HL-60 (cell line): ENCODE measurements around the gene BLID. TPM values are rescaled to one million over a fixed set of nuclear protein-coding genes. Genes with fewer than 3 reads are reported as not detected.

ENCODE experiments used
- DNase-seq, 2 experiments: peaks; one replicate each; pipeline ENCODE4 v3.0.0-alpha.2; 2010 to 2020; ENCODE audit warnings: low read depth in 1 of 2, low spot score in 1 of 2
- H3K27ac ChIP-seq: fragments of 250-450 bp; sonication (Bioruptor Pico); replicated peaks from 2 replicates; pipeline ENCODE4 v1.5.1; 2020; ENCODE audit warnings: mild to moderate bottlenecking, moderate library complexity
- H3K27me3 ChIP-seq: fragments of 250-450 bp; sonication (Bioruptor Pico); 2 replicates; pipeline ENCODE4 v1.5.1; 2021; ENCODE audit warnings: mild to moderate bottlenecking, moderate library complexity; ENCODE audit not compliant: insufficient read depth, poor library complexity, severe bottlenecking
- H3K4me3 ChIP-seq: replicated peaks from 2 replicates; pipeline ENCODE4 v1.5.1; 2011; ENCODE audit warnings: mild to moderate bottlenecking, control low read depth, low read length; ENCODE audit not compliant: insufficient read depth
- GABPA ChIP-seq: IDR thresholded peaks from 2 replicates; pipeline ENCODE4 v1.6.1; 2012; ENCODE audit warnings: low read depth
- POLR2AphosphoS5 ChIP-seq: IDR thresholded peaks from 2 replicates; pipeline ENCODE4 v1.6.1; 2012; ENCODE audit warnings: low read depth
- SPI1 ChIP-seq: IDR thresholded peaks from 2 replicates; pipeline ENCODE4 v1.6.1; 2012; ENCODE audit warnings: low read depth, mild to moderate bottlenecking, borderline replicate concordance
- microRNA-seq: library from miRNA; unstranded; fragments of <30 nt; microRNA quantifications from one replicate; pipeline ENCODE4, GENCODE V29; 2018
- TF ChIP-seq, protein P1 (sequence below): IDR thresholded peaks from one replicate; pipeline ENCODE4 v1.5.1; 2011; ENCODE audit warnings: low read length, control low read depth, inconsistent platforms; ENCODE audit not compliant: insufficient read depth
- TF ChIP-seq, protein P2 (sequence below): IDR thresholded peaks from 2 replicates; pipeline ENCODE4 v1.6.1; 2012; ENCODE audit warnings: low read depth; ENCODE audit not compliant: insufficient replicate concordance

Gene BLID

DNA sequence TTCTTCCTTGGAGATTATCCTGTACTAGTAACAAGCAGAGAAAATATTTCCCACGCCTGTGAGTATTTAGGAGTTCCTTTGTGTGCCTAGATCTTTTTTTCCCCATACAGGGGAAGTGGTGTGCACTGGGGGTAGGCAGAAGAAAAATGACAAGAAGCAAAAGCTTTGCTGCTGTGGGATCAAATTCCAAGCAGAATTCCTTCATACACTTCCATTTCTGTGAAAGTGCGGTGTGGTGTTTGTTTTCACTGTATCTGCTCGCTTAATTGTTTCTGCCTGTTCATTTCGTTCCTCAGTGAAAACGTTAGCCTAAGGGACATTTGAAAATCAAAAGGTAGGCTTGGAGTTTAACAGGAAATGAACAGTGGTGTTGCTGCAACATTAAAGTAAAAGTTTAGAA is 47.9 kb downstream of the BLID start:
- TF ChIP-seq, protein P1, sequence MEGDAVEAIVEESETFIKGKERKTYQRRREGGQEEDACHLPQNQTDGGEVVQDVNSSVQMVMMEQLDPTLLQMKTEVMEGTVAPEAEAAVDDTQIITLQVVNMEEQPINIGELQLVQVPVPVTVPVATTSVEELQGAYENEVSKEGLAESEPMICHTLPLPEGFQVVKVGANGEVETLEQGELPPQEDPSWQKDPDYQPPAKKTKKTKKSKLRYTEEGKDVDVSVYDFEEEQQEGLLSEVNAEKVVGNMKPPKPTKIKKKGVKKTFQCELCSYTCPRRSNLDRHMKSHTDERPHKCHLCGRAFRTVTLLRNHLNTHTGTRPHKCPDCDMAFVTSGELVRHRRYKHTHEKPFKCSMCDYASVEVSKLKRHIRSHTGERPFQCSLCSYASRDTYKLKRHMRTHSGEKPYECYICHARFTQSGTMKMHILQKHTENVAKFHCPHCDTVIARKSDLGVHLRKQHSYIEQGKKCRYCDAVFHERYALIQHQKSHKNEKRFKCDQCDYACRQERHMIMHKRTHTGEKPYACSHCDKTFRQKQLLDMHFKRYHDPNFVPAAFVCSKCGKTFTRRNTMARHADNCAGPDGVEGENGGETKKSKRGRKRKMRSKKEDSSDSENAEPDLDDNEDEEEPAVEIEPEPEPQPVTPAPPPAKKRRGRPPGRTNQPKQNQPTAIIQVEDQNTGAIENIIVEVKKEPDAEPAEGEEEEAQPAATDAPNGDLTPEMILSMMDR: no peak
- TF ChIP-seq, protein P2, sequence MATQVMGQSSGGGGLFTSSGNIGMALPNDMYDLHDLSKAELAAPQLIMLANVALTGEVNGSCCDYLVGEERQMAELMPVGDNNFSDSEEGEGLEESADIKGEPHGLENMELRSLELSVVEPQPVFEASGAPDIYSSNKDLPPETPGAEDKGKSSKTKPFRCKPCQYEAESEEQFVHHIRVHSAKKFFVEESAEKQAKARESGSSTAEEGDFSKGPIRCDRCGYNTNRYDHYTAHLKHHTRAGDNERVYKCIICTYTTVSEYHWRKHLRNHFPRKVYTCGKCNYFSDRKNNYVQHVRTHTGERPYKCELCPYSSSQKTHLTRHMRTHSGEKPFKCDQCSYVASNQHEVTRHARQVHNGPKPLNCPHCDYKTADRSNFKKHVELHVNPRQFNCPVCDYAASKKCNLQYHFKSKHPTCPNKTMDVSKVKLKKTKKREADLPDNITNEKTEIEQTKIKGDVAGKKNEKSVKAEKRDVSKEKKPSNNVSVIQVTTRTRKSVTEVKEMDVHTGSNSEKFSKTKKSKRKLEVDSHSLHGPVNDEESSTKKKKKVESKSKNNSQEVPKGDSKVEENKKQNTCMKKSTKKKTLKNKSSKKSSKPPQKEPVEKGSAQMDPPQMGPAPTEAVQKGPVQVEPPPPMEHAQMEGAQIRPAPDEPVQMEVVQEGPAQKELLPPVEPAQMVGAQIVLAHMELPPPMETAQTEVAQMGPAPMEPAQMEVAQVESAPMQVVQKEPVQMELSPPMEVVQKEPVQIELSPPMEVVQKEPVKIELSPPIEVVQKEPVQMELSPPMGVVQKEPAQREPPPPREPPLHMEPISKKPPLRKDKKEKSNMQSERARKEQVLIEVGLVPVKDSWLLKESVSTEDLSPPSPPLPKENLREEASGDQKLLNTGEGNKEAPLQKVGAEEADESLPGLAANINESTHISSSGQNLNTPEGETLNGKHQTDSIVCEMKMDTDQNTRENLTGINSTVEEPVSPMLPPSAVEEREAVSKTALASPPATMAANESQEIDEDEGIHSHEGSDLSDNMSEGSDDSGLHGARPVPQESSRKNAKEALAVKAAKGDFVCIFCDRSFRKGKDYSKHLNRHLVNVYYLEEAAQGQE: no peak
- TF ChIP-seq GABPA (no peak), POLR2AphosphoS5 (no peak), SPI1 (no peak)
- no peak for DNase-seq
- Histone ChIP-seq H3K27me3 (peaks cover 2% of the 10 kb centered on the region), H3K27ac (no peak overlapping the region), H3K4me3 (no peak overlapping the region)

Small RNAs within 50 kb of the gene (microRNA-seq; reads per million reads assigned to microRNA genes)
- gene MIR100 (3.3 reads per million, percentile 4 among the genes with 10 or more reads in this experiment), gene MIR125B1 (not detected), gene MIRLET7A2 (7.5 reads per million, percentile 25 among the genes with 10 or more reads in this experiment)
